HG03139 (cell line): ENCODE data around the gene SEC61B.
"Not testable (repeated sequence)": the region's sequence is repeated elsewhere in the genome, so short reads cannot be mapped to it uniquely, and the experiment has no call there.

Experiments used
- ATAC-seq: cut with Tn5 transposase; IDR thresholded peaks from one replicate; pipeline ENCODE4 v1.9.1; 2021; ENCODE audit not compliant: unreplicated experiment

The SEC61B gene

DNA sequence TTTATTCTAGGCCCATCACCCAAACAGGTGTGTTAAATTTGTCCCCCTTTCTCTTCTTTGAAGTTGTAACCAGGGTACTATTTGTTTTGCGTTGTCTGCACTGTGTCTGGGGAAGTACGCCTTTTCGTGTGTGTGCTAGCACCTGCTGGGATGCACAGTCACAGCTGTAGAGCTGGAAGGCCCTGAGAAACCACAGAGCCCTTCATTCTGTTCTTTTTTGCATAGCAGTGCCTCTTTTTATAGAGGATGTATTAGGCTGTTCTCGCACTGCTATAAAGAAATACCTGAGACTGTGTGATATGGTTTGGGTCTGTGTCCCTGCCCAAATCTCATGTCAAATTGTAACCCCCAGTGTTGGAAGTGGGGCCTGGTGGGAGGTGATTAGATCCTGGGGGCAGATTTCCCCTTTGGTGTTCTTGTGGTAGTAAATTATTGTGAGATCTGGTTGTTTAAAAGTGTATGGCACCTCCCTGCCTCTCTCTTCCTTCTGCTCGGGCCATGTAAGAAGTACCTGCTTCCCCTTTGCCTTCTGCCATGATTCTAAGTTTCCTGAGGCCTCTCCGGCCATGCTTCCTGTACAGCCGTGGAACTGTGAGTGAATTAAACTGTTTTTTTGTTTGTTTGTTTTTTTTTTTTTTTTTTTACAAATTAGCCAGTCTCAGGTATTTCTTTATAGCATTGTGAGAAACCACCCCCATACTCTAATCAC, 14.0 kb downstream of the SEC61B start:
- peak; percentile 92 for ATAC-seq

DNA sequence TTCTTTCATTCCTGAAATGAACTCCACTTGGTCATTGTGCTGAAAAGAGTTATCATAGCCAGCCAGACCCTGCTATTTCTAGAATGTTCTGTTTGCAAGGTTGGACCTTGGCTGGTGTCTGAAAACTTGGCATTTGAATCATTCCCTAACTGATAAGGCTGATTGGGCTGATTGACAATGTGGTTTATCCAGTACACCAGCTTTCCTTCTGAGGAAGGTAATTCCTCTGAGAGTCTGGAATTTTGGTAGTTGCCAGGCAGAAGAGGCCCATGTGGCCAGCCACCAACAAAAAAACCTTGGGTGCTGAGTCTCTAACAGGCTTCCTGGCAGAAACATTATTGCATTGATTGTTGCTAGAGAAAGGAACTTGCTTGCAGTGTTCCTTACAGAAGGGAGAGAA, 15.3 kb downstream of the SEC61B start:
- ATAC-seq: no peak

- not testable (repeated sequence) for ATAC-seq
These were observed 15.8 kb downstream of the SEC61B start for GRCh38 chr9:99237849-99238248.

DNA sequence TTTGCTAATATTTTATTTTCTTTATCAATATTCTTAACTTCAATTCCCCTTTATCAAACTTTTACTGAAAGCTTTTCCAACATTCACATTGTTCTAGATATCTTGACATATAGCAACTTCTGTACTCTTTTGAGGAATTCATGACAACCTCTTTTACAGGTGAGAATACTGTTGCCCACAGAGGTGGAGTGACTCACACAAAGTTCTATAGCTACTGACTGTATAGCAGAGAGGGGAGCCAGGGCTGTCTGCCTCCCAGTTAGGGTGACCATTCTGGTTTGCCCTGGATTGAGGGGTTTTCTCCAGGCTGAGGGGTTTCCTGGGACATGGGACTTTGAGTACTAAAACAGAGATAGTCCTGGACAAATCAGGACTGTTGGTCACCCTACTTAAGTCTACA, 16.2 kb downstream of the SEC61B start:
- ATAC-seq: no peak

DNA sequence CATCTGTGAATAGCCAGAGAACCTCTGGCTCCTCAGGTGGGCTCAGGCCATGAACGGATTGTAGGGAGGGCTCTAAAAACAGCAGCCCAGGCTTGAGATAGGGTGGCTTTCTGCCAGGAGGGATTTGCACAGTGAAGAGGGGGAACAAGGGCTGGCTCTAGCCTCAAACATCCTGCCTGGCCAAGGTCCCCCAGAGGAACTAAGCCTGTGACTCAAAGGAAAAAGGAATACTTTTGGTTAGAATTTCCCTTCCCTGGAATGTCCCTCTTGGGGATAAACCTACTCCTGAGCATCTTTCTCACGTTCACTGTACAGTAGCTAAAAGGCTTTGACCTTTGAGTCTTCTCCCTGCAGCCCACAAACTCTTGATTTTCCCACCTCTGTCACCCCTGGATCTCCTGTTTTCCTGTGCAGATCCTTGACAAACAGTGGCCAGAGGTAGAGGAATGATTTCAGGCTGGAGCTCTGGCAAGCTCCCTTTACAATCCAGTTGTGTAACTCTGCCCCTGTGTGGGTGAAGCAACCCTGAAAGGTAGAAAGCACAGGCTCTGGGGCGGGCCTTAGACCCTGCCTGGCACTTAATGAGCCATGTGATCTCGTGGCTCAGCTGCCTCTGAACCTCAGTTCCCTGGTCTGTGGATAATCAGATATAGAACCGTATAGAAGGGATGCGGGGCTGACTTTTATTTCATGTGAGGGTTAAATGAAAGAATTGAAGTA, 17.4 kb downstream of the SEC61B start:
- no peak for ATAC-seq

GRCh38 chr9:99241106-99241505, 19.0 kb downstream of the SEC61B start:
- ATAC-seq: no peak

DNA sequence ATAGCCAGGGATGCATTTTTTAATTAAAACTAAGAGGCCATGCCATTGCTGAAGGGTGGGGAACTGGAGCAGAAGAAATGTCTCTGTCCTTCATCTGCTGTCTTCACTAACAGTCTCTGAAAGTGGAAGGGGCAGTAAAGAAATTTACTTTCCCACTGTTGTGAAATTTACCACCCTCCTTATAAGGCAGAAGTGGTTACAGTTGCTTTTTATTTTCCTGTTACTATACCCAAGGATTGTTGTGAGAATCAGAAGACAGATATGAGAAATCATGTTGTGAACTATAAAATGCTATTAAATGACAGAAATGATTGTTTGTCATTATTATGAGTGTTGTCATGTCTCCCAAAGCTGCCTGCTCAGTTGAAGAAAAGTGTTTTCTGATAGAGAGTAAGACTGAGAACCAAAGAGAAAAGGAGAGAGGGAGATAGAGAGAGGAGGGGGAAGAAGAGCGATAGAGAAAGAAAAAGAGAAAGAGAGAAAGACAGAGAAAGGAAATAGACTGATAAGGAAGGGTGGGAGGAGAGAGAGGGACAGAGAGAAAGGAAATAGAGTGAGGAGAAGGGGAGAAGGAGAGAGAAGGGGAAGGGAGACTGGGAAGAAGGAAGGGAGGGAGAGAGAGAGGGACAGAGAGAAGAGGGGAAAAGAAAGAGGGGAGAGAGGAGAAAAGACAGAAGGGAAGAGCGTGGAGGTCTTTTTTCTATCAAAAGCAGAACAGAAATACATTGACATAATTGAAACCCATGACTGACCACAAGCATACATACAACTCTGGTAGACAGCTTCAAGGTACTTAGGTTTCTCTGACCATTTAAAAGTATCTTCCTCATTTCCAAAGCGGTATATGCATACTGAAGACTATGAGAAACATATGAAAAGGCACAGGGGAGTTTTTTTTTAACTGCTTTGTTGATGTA, 22.5 kb downstream of the SEC61B start:
- ATAC-seq: peak; percentile 75

DNA sequence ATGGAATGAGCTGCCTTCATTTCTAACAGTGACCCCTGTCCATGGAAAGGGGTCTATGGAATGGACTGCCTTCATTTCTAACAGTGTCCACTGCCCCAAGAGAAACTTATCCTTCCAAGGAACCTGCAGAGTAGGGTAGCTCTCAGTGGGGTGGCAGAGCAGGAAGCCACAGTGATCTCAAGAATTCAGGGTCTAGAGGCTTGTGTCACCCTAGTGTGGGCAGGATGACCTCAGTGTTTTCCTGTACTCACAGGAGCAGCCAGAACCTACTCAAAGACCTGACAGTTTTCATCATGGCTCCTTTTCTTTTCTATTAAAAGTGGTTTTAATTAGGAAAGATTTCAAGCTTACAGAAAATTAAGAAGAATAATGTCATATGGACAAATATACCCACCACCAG, 27.5 kb downstream of the SEC61B start:
- ATAC-seq: no peak

DNA sequence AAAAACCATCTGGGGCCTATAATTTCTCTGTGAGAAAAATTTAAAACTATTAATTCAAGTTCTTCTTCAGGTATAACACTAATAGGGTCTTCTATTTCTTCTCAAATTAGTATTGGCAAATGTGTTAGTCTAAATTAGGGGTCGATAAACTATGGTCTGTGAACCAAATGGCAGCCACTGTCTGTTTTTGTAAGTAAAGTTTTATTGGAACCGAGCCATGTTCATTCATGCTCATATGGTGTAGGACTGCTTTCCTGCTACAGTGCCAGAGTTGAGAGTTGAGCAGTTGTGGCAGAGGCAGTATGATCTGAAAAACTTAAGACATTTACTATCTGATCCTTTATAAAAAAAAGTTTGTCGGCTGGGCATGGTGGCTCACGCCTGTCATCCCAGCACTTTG, 29.1 kb downstream of the SEC61B start:
- ATAC-seq: no peak

DNA sequence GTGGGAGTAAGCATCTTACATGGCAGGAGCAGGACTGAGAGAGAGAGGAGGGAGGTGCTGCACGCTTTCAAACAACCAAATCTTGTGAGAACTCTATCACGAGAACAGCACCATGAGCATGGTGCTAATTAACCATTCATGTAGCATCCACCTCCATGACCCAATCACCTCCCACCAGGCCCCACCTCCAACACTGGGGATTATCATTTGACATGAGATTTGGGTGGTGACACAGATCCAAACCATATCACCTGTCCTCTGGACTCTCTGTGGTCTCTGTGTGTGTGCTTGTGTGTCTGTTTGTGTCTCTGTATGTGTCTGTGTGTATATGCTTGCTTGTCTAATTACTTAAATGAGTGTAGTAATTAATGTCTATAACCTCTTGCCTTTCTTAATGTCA, 31.1 kb downstream of the SEC61B start:
- ATAC-seq: peak; percentile 26

DNA sequence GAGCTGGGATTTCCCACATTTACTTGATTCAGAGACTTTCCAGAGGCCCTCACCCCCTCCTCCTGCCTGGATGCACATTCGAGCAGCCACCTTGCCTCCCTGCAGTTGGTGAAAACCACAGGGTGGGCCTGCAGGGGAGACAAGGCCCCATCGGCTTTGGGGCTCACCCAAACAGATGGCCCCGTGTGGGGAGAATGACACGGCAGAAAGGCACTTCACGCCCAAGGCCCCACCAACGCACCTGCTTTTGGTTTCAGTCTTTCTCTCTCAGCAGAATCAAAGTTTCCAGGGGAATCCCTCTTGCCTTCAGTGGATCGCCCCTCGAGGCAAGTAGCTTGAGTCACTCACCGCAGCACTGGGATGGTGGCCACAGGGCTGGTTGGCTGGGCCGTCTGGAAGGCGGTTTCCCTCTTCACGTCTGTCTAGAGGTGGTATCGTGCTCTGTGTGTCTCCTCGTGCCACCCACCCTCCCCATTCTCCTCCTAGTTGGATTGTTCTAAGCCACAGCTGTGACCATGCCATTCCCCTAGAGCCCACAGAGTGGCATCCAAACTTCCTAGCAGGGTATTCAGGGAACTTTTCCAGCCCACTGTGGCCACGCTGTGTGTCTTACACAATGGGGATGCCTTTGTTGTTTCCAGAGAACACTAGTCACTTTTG, 31.8 kb downstream of the SEC61B start:
- peak; percentile 75 for ATAC-seq

DNA sequence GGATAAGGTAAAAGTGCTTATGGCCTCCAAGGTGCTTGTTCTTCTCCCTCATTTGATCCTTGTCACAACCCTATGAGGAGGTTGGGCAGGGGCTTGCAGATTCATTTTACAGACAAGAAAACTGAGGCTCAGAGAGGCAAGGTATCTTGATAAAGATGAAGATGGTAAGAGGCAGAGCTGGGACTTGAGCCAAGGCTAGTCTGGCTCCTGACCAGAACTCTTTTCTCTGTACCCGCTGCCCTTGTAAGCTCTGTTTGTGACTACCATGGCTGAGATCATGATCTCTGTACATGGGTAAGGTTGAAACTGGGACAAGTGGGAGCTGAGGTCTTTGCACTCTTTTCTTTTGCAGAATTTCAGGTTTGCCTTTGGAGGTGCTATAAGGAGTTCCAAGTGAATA, 33.6 kb downstream of the SEC61B start:
- no peak for ATAC-seq

- ATAC-seq: no peak
These were observed 35.8 kb downstream of the SEC61B start for GRCh38 chr9:99257723-99258389.

GRCh38 chr9:99259231-99259918, 37.3 kb downstream of the SEC61B start:
- ATAC-seq: peak; percentile 42

GRCh38 chr9:99261923-99262322, 39.8 kb downstream of the SEC61B start:
- no peak for ATAC-seq

DNA sequence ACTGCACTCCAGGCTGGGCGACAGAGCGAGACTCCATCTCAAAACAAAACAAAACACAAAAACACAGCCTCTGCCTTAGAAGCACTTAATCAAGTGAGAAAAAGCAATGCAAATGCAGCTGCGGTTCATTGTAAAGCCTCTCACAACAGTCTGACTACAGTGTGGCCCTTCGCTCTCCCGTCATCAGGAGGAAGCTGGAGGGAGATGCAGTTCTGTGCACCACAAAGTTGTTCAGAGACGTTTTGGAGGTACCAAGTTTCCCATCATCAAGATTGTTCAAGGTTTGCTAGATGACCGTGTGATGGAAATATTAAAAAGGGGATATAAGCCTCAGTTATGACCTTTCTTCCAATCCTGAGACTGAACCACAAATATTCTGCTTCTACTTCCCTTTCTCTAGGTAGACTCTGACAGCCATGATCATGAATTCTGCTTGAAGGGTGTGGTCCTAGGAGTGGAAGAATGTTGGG, 40.9 kb downstream of the SEC61B start:
- ATAC-seq: no peak

DNA sequence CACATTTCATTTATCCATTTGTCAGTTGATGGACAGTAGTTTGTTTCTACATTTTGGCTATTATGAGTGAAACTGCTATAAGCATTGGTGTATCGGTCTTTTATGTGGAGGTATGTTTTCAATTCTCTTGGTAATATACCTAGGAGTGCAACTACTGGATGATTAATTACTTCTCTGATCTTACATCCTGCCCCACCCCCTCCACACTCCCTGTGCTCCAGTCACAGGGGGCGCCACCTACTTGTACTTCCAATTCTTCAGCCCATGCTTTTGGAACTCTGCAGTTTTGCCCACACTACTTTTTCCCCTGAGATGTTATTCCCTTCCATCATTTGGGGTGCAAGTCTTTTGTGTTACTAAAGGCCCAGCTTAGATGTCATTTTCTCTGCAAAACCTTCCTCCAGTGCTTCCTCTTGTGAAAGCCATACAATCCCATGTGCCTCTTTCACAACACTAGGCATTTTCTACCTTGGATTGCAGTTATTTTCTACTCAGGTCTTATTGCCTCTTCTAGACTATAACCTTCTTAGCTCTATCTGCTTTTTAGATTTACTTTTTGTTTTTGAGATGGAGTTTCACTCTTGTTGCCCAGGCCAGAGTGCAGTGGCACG, 42.1 kb downstream of the SEC61B start:
- no peak for ATAC-seq

DNA sequence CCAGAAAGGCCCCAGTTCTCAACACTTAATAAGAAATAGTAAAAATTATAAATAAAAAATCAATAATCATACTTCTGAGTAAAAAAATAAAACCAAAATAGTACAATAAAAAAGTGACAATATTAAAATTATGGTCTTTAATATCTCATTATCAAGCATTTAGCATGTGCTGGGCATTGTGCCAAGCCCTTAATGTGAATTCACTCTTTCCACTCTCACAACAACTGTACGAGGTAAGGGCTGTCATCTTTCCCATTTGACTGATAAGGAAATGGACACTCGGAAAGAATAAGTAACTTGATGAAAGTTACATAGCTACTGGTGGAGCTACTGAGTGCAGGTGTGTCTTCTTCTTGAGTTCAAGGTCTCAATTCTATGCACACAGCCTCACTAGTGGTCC, 43.6 kb downstream of the SEC61B start:
- ATAC-seq: no peak

DNA sequence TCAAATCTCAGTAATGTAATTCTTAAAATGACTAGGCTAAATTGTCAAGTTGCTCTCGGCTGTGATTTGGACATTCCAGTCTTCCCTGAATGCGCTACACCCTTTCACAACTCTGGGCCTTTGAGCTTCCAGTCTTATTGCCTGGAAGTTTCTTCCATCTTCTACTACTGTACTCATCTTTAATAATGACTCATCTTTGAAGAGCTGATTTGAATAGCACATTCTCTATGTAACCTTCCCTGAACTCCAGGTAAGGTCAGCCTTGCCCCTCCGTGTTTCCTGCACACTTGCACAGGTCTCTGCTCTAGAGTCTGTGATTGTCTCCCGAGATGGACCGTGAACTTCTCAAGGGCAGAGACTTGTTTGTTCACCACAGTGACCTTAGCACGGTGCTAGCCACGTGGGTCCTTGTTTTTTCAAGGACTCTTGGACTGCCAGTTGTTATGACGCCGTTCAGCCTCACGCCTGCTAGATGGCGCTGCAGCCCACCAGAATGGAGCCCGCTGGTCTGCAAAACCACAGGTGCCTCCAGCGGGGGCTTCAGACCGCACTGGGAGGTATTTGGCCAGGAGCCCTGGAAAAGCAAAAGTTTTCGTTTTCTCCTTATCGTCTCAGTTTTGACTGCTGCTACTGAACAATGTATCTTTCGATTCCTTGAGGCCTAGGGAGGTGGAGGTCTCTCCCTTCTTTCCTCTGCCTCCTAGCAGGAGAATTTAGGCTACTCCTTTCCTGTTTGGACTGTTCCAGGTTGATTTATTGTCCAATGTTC, 44.4 kb downstream of the SEC61B start:
- ATAC-seq: peak; percentile 57
